CD4-positive, alpha-beta T cell (primary cell): ENCODE data around the gene HMGN1. TPM values are rescaled to one million over a fixed set of nuclear protein-coding genes. Genes with fewer than 3 reads are reported as not detected.

ENCODE experiments used
- ATAC-seq: fragments of 200-7000 bp; cut with Tn5 transposase; one replicate; pipeline ENCODE4 v1.10.0; 2022; ENCODE audit warnings: mild to moderate bottlenecking; ENCODE audit not compliant: poor library complexity
- CTCF ChIA-PET: fragments of 350-600 bp; sonication (Branson Sonifier 250); formaldehyde crosslinking; loops from one replicate; lab custom pipeline; 2021; ENCODE audit warnings: antibody characterized with exemption, inconsistent platforms; lab: Charles Lee
- POLR2A ChIA-PET: fragments of 350-600 bp; sonication (Branson Sonifier 250); formaldehyde crosslinking; loops from one replicate; lab custom pipeline; 2021; ENCODE audit warnings: antibody characterized with exemption, inconsistent platforms; lab: Charles Lee
- DNase-seq, 14 experiments: peaks; one replicate each; pipeline ENCODE4 v3.0.0-alpha.2; 2013 to 2020; ENCODE audit warnings: mixed read lengths in 2 of 14
- H3K27ac ChIP-seq, 2 donors: one replicate each; pipeline versions ENCODE4 v1.5.1 to v1.7.0; 2013; ENCODE audit warnings: low read length in 2 of 2, low read depth in 1 of 2, mild to moderate bottlenecking in 1 of 2
- H3K27me3 ChIP-seq, 2 experiments: 1 replicate in 1 of 2; 2 replicates in 1 of 2; pipeline versions ENCODE4 v1.6.1 to v1.7.0; 2013; ENCODE audit warnings: low read length in 2 of 2, control low read depth in 1 of 2, mild to moderate bottlenecking in 1 of 2, moderate library complexity in 1 of 2; ENCODE audit not compliant: insufficient read depth in 2 of 2, control insufficient read depth in 1 of 2
- H3K36me3 ChIP-seq: one replicate; pipeline ENCODE4 v1.6.1; 2013; ENCODE audit warnings: low read length, control low read depth; ENCODE audit not compliant: insufficient read depth
- H3K4me1 ChIP-seq: one replicate; pipeline ENCODE4 v1.6.1; 2013; ENCODE audit warnings: low read length, control low read depth; ENCODE audit not compliant: insufficient read depth
- H3K4me3 ChIP-seq: one replicate; pipeline ENCODE4 v1.5.1; 2013; ENCODE audit warnings: mild to moderate bottlenecking, low read length, moderate library complexity
- H3K9me3 ChIP-seq, 2 experiments: 1 replicate in 1 of 2; 2 replicates in 1 of 2; pipeline versions ENCODE4 v1.6.1 to v1.7.0; 2013; ENCODE audit warnings: low read length in 2 of 2, mild to moderate bottlenecking in 2 of 2, control low read depth in 1 of 2, moderate library complexity in 1 of 2; ENCODE audit not compliant: control insufficient read depth in 1 of 2, insufficient read depth in 1 of 2
- H3K27ac Mint-ChIP-seq: one replicate; pipeline ENCODE4 v1.8.0; 2020; ENCODE audit warnings: mixed read lengths
- H3K27me3 Mint-ChIP-seq: one replicate; pipeline ENCODE4 v1.8.0; 2021; ENCODE audit warnings: mixed read lengths
- H3K36me3 Mint-ChIP-seq: one replicate; pipeline ENCODE4 v1.8.0; 2021; ENCODE audit warnings: low read depth, mixed read lengths
- H3K4me1 Mint-ChIP-seq: one replicate; pipeline ENCODE4 v1.8.0; 2021; ENCODE audit warnings: low read depth, mixed read lengths
- H3K4me3 Mint-ChIP-seq: one replicate; pipeline ENCODE4 v1.8.0; 2020; ENCODE audit warnings: mild to moderate bottlenecking, mixed read lengths
- H3K9me3 Mint-ChIP-seq: one replicate; pipeline ENCODE4 v1.8.0; 2020; ENCODE audit warnings: mixed read lengths
- CTCF ChIP-seq: fragments of 200-600 bp; IDR thresholded peaks from one replicate; pipeline ENCODE4 v1.8.0; 2022; ENCODE audit warnings: antibody characterized with exemption, mild to moderate bottlenecking
- intact Hi-C, 2 experiments: fragments of 100-400 bp; cut with DNase I in 1 of 2; cut with micrococcal nuclease in 1 of 2; formaldehyde crosslinking; loops; one replicate each; pipeline versions ENCODE4 v1.15.1 to v1.9.0; 2023 to 2025; cut with DNase I, micrococcal nuclease
- total RNA-seq, 174 experiments: library from RNA in 2 of 174; stranded (reverse) in 2 of 174; gene quantifications; one replicate each; pipeline ENCODE4 v1.2.3 and lab custom pipeline; 2021 to 2026

HMGN1 gene
- total RNA-seq, 2 experiments from 2014 or later: 256 to 262 TPM

DNA sequence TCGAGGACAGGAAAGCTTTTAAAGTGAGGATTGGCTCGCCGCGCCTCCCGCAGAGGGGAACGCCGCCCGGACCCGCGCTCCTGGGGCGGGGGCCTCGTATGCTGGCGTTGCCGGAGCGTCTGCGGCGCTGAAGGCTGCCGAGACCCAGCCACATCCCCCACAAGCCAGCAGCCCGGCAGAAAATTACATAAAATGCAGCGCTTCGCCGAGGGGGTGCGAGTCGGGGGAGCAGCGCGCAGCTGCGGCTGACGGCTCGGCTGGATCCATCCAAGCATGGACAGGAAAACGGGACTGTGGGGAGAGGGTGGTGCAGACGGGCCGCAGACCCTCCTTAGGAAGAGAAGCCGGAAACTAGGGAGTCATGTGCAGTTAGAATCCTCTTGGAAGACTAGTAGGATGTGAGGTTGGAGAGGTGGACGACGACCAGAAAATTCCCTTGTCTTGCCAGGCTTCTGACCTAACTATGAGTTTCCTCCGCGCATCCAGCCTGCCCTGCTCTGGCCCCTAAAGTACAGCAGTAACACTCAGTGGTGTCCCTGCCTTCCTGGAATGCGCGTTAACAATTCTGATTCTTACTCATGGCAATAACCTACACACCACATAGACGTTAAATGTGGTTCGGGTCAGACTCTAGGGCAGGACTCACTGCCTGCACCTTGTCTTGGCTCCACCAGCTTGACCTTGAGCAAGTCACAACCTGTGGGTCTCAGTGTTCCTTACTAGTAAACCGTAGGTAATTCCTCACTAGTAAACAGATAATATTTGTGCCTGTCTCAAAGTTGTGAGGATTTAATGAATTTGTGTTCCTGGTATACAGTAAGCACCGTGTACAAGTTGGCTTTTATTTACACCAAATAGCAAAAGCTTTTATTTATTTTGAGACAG is 34.5 kb downstream of the HMGN1 start:
- CTCF ChIA-PET: interaction anchor here (1.0 to 1.7 kb wide), 2 partner anchors 67 to 74 kb away, joined by 3 to 4 read pairs; no protein-coding TSS in a partner anchor
- Histone ChIP-seq H3K27ac (peak overlapping the region; percentile 40 to 85), H3K4me1 (peaks cover 31% of the 10 kb centered on the region), H3K36me3 (peaks cover 10% of the 10 kb centered on the region), H3K27me3 (no peaks in the 10 kb centered on the region), H3K9me3 (no peaks in the 10 kb centered on the region), H3K4me3 (peak overlapping the region; percentile 79)
- DNase-seq: peak in 12 of 14 experiments; percentile 18 to 76 (median 41)
- intact Hi-C loops: loop anchor here (5.0 to 10.0 kb wide), 4 partner anchors 130 to 1950 kb away; partner anchors contain the start of genes LCA5L (in 2 of the 2), DYRK1A (in 1 of the 2) and PSMG1 (in 1 of the 2)
- Mint-ChIP-seq H3K9me3 (no peaks in the 10 kb centered on the region), H3K27me3 (no peaks in the 10 kb centered on the region), H3K4me3 (peak overlapping the region; percentile 92), H3K36me3 (peaks cover 38% of the 10 kb centered on the region), H3K27ac (peak overlapping the region; percentile 91), H3K4me1 (peaks cover 44% of the 10 kb centered on the region)
- peak; percentile 33 for TF ChIP-seq CTCF
- POLR2A ChIA-PET: interaction anchor here (0.8 to 4.7 kb wide), 7 partner anchors 13 to 131 kb away, joined by 3 to 201 read pairs (median 19); partner anchors contain the start of genes HMGN1 and PSMG1
- ATAC-seq: peak; percentile 21

DNA sequence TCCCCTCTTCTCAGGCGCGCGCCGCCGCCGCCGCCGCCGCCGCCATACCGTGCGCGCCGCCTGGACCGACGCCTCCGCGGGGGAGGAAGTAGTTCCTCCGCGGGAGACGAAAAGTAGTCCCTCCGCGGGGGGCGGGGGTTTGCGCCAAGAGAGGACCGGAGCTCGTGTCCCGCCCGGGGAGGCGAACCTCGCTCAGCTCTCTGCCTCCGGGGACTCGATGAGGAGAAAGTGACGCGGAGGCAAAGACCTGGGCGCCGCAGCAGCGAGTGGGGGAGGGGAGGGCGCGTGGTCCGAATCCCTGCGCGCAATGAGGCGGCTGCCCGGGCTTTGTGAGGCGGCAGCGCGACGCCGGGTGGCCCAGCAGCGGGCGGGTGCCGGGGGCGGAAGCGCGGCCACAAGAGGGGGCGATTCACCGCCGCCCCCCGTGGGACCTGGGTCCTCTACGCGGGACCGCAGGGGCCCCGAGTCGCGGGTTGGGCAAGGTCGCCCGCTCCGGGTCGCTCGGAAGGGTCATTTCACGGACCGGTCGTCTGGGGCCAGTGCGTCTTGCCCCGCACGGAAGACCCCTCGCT is 35.2 kb downstream of the HMGN1 start, which contains the start of gene BRWD1:
Gene BRWD1 (minus strand): TSS at position 62 of the 572 bp plus-strand sequence. CDS start 141 bp downstream, outside the sequence.
- H3K27ac ChIP-seq: peak within 1 kb of the TSS; percentile 55 to 85
- no peaks in the 10 kb centered on the region for H3K27me3 Mint-ChIP-seq
- CTCF ChIA-PET: interaction anchor here (1.0 to 1.7 kb wide), 2 partner anchors 68 to 75 kb away, joined by 3 to 4 read pairs; no protein-coding TSS in a partner anchor
- ATAC-seq (peak; percentile 27), DNase-seq (peak; percentile 68 to 92 (median 75))
- H3K4me1 Mint-ChIP-seq: peaks cover 50% of the 10 kb centered on the region
- H3K4me1 ChIP-seq: peaks cover 31% of the 10 kb centered on the region
- POLR2A ChIA-PET: interaction anchor here (0.8 to 4.7 kb wide), 10 partner anchors 12 to 553 kb away, joined by 3 to 201 read pairs (median 8); partner anchors contain the start of genes HMGN1 and PSMG1
- H3K27me3 ChIP-seq: no peaks in the 10 kb centered on the region
- intact Hi-C loops: loop anchor here (1.0 to 10.0 kb wide), 8 partner anchors 36 to 1949 kb away; partner anchors contain the start of genes LCA5L (in 2 of the 2), PSMG1 (in 2 of the 2), DYRK1A (in 1 of the 2) and HMGN1 (in 1 of the 2)
- H3K4me3 ChIP-seq: peak within 1 kb of the TSS; percentile 79
- peak within 1 kb of the TSS; percentile 95 for H3K4me3 Mint-ChIP-seq
- peaks cover 10% of the 10 kb centered on the region for H3K36me3 ChIP-seq
- no peaks in the 10 kb centered on the region for H3K9me3 Mint-ChIP-seq
- no peaks in the 10 kb centered on the region for H3K9me3 ChIP-seq
- peak within 1 kb of the TSS; percentile 93 for H3K27ac Mint-ChIP-seq
- TF ChIP-seq CTCF: no peak
- peaks cover 42% of the 10 kb centered on the region for H3K36me3 Mint-ChIP-seq
